M059J (cell line): ENCODE results near the gene COL1A2. TPM values are rescaled to one million over a fixed set of nuclear protein-coding genes. Genes with fewer than 3 reads are reported as not detected.
A peak's percentile ranks its signal among the peaks of the same experiment; 100 is the strongest.

ENCODE experiments used
- DNase-seq: peaks from one replicate; pipeline ENCODE4 v3.0.0-alpha.2; 2012; ENCODE audit warnings: low read depth
- total RNA-seq: library from RNA; depleted of rRNA; stranded (reverse); fragments of >200 nt; shearing (Covaris generic); gene quantifications from 2 replicates; pipeline ENCODE4 v1.2.3, GENCODE V29; 2014

The COL1A2 gene
- total RNA-seq, 1 experiment from 2014 or later: 961 TPM

DNA sequence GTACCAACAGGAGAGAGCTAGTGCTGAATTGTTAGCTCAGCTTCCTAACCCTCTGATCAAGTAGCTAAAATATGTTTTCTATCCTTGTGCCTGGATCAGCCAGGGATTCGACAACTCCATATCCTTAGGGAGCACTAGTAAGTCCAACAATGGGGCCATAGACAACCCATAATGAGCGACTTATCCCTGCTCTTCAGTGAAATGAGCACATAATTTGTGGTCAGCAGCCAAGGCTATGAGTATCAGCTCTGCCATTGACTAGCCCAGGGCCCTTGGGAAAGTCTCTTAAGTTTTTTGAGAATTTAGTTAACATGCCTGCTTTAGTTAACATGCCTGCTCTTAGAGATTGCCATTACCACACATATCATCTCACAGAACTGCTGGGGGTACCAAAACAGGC, 39.3 kb downstream of the COL1A2 start:
- peak; percentile 35 for DNase-seq

DNA sequence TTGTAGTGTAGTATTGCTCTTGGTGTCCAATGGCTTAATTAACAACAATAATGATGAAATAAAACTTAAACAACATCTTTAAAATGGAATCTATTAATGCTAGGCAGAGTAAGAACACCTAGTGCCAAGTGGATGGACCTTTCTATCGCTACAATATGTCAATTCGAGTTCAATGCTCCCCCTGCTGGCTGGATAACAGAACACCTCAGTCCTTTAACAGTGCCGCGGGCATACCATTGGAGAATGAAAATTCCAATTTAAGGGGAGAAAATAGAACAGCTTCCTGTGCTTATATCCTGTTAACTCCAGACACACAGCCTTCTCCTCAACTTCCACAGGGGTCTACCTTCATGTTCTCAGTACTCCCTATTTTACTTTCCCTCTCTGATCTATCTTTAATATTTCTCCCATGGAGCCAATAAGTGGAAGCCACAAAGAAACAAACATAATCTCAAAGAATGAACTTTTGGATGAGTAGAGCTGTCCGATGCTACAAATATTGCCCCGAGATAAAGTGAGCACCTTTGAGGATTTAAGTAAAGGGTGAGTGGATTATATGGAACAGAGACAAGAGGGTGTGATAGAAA, 41.4 kb downstream of the COL1A2 start:
- peak; percentile 82 for DNase-seq

DNA sequence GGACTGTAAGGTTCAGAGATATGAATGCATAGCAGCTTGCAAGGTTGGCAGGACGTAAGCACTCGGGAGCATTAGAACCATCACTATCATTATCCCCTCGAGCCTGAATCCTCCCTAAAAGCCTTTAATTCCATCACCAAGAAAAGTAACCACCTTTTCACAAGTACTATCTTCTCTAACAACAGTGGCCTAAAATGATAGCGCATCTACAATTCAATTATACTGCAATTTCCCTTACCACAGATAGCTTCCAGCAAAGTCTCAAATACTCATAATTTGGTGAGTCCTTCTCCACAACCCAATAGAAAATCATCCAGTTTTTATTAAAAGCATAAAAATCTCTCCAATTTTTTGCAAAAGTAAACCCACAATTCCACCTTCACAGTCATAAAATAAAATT, 42.0 kb downstream of the COL1A2 start:
- DNase-seq: no peak

DNA sequence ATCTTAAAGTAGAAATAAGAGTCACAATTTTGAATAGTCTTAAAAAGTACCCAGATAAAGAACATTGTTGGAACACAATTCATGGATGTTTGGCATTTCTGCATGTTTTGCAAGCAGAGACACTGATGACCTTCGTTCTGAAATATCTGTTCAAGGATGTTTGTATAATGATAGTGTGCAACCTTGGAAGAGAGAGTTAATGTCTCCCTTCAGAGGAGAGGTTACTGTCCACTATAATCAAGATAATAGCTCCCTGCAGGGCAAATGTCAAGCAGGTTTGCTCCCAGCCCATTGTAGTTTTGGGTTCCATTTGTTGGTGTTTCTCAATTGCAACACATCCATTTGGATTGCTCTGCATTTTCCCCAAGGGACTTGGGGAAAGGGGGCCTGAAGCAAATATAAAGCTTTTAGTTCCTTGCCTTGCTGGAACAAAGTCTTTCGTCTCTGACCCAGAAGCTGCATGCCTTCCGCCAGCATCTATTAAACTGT, 45.2 kb downstream of the COL1A2 start:
- no peak for DNase-seq

DNA sequence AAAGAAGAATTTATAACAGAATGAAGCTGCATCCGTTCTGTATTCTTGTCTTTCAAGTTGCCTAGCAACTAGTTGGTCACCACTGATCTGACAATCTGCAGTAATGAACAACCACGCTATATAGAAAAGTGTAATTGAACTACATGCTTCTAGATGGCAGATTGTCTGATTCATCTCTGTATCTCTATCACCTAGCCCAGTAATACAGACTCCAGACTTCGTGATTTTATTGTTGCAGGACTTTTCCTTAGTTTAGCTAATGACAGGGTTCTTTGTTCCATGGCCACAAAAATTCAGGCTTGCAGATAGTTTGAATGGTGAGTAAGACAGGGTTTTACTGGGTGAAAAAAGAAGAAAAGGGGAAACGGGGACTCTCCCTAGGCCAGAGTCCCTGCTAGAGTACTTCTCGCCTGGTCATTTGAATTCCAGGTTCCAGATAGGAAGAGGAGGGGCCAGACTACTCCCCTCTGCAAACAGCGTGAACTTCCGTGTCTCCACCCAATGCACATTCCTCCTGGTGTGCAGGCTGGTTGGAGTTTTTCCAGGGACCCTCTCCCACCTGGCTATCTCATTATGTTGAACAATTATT, 45.9 kb downstream of the COL1A2 start:
- peak; percentile 68 for DNase-seq

DNA sequence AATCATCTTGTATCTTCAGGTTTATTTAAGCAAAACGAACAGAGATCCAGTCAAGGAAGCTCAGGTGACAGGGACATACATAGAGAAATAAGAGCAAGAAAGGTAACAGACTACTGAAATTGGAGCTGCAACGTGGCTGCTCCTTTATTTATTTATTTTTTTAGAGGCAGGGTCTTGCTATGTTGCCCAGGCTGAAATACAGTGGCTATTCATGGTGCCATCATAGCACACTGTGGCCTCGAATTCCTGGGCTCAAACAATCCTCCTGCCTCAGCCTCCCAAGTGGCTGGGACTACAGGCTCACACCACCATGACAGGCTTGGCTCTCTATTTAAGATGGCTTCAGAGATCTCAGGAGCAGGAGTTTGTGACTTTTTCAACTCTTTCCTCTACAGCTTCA, 46.4 kb downstream of the COL1A2 start:
- DNase-seq: no peak

DNA sequence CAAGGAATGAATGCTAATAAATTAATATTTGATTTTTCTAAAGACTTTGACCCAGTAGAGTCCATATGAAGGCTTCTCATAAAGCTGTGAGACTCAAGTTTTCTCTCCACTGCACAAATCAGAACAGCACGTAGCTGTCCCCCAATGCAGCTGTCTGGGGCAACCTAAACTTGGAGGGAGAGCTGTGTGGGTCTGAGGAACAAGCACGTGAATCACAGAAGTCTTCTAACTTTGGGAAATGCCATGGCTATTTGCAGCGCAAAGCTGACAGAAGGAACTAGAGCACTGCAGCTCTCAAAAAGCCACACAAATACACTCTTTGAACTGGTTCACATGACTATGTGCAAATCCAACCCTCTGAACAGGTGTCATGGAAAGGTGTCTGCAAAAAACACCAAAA, 47.9 kb downstream of the COL1A2 start:
- no peak for DNase-seq

DNA sequence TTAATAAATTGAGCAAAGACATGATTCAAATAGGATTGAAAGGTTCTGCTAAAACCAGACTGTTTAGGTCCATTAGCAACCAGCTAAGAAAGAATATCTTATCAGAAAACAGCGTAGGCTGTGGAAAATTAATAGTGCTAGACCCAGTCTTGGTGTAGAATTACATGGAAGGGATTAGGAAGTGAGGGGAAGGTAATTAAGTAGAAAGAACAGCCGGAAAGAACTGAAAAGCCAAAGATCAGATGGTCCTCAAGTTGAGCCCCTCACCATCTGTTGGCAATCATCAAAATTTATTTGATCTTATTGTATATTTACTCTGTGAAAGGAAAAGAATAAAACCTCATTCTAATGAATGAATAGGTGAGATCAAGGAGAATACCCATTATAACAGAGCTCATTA, 50.1 kb downstream of the COL1A2 start:
- no peak for DNase-seq

DNA sequence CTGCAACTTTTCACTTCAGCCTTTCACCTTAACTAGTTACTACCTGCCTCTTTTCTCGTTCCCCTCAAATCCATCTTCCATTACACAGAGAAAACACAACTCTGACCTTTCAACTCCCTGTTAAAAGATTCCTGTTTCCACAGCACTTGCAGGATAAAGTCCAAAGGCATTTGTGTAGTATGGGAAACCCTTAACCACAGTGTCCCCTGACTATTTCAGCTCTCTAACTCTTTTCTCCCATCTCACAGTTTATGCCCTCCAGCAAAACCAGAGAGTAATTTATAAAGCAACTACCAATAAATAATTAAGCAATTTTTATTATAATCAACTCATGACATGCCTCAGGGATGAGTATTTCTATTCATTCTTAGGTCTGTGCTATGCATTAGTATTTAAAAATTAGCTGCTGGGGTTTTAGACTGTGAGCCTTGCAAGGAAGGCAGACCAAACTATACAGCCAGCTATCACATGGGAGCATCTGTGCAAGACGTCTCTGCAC, 51.0 kb downstream of the COL1A2 start:
- peak; percentile 53 for DNase-seq

DNA sequence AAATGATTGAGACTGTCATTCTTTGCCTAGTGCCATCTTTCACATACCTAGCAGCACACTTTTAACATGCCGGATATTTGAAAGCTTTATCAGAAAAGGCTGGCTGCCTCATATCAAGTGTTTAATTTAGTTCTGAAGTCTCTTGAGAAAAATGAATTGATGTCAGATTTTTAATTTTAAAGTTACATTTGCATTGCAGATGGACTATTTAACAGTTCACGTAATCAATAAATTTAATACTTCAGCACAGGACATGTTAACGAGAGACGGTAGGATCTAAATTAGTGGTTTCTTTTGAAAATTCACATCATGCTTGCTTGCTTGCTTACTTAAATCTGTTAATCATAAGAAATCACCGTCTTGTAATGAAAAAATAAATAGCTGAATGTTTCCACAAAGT, 51.6 kb downstream of the COL1A2 start:
- DNase-seq: no peak

DNA sequence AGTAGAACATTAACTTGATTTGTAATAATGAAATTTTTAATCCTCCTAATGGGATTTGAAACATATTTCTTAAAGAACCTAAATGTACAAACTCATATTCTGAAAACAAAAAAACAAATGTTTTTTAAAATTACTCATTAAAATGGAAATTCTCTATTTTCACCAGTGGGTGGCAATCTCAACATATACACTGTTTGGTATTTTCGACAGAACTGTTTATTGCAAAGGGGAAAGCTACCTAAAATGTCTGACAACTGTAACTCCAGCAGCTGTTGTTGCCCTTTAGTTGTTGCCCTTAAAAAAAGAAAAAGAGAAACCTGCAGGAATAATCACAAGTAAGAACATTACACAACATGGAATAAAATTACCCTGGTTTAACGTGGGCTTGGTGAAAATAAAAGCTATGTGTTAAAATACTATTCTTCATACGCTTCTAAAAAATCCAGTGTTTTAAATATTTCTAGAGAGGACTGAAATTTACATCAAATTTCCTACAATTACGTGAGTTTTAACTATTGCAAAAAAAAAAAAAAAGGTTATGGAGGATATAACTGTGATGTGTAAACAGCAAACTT, 54.5 kb downstream of the COL1A2 start:
- peak; percentile 46 for DNase-seq

DNA sequence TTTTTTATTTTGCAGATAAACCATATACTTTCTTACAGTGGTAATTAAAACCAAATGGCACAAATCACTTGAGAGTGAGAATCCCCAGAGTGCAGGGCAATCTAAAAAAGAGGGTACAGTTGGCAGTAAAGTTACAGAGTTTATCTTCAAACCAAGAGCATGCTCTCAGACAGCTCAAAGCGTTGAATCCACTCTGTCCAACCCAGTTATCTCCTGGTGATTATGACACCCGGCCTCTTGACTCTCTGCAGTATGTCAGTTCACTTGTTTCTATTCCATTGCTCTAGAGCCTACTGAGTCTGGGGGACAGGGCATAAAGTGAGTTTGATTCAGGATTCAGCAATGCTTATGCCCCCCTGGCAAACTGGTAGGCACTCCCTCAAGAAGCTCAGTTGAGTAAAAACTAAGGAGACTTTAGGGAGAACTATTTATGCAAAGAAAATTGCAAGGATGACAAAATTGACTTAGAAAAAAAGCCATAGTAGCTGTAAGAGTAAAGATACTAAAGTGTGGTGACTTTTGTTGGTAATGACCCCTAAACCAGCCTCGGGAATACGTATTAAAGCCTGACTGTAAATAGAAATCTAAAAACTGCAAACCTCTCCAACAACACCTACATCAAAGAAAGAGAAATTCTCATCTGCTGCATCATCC, 55.5 kb downstream of the COL1A2 start:
- no peak for DNase-seq

DNA sequence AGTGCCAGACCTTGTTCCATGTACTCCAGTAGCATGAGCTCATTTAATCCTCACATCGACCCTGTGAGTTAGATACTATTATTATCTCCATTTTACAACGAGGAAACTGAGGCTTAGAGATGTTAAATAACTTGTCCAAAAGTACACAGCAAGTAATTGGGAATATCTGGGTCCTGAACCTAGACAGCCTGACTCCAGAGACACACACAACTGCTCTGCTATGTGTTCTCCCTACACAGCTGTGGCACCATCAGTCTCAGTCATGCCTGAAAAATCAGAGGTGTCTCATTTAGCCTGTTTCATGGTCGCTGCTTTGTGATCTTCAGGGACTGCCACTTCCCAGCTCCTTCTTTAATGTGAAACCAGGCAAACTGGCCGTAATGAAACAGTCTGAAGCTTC, 56.5 kb downstream of the COL1A2 start:
- no peak for DNase-seq

DNA sequence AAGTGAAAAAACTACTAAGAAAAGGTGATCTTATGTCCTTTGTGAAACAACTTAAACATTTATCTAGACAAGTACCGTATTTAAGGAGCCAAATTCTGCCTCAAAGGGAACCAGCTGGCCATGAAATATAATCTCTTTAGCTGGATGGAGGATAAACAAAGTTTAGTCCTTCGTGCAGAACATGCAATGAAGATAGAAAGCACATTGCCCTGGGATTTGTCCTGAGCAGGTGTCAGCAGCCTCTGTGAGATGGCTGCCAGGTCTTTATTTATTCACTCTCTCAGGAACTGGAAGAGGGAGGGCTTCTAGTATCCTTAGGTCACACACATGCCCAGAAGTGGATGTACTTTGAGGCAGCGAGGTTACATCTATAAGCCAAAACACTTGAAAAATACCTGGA, 57.5 kb downstream of the COL1A2 start:
- no peak for DNase-seq

DNA sequence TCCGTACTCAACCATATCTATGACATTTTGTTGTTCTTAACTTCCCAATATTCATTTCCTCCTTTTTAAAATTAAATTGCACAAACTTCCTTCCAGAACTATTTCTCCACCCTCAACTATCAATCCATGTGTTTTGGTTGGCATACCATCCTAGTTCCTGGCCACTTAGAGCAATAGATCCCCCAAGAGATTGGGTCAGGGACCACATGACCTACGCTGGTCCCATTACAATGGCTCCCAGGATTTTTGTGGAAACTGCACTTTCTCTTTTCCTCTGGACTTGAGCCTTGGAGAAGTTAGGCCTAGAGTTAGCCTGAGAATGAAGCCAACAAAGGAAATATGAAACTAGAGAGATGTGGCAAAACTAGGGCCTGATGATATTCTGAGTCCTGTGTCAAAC, 59.2 kb downstream of the COL1A2 start:
- no peak for DNase-seq

DNA sequence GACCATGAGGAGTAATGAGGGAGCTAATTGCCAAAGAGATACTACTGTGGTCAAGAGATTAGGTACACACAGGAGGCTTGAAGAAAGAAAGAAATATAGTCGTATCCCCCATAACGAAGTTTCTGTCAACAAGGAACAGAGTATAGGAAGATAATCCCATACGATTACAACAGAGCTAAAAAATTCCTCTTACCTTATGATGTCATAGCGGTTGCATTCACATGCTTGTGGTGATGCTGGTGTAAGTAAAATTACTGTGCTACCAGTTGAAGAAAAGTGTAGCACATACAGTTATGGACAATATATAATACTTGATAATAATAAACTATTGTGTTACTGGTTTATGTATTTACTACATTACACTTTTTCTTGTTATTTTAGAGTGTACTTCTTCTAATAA, 63.3 kb downstream of the COL1A2 start:
- no peak for DNase-seq

DNA sequence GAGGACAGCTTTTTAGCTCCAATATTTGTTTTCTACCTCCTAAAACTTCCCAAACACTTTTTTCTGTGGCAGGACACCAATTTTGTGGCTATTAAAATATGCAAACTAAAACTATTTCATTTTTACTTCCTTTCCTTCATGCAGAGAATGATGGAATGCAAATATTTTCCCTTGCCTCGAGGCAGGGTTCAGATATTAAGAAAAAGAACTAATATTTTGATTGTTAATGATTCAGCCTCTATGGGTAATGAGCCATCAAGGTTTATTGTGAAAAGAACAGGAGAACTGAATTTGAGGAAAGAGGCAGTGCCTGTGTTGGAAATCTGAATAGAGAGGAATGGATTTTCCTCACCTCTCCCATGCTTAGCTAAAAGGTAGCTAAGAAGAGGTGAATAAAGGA, 71.8 kb downstream of the COL1A2 start:
- DNase-seq: no peak

DNA sequence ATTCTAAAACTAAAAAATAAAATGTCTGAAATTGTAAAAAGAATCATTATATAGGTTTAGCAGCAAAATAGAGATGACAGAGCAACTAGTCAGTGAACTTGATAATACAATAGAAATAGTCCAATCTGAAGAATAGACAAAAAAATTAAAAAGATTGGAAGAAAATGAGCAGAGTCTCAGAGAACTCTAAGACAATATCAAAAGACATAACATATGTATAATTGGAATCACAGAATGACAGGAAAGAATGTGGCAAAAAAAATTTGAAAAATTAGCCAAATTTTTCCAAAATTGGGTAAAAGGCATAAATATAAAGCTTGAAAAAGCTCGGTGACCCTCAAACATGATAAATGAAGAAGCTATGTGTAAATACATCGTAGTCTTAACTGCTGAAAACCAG, 76.9 kb downstream of the COL1A2 start:
- DNase-seq: no peak

DNA sequence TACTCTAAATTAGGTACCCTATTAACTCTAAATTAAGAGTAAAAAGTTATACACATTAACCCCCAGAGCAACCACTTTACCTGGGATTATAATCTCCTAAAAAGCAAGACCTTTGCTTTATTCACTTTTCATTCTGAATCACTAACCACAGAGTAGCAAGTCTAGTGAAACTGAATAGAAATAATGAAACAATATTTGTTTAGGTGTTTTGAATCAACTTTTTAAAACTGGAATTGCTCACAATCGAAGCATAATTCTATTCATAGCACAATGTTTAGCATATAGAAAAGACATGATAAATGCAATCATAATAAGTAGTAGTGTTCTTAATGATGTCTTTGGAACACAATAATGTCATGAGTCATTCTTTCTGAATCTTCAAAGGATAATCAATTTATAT, 77.9 kb downstream of the COL1A2 start:
- DNase-seq: no peak

DNA sequence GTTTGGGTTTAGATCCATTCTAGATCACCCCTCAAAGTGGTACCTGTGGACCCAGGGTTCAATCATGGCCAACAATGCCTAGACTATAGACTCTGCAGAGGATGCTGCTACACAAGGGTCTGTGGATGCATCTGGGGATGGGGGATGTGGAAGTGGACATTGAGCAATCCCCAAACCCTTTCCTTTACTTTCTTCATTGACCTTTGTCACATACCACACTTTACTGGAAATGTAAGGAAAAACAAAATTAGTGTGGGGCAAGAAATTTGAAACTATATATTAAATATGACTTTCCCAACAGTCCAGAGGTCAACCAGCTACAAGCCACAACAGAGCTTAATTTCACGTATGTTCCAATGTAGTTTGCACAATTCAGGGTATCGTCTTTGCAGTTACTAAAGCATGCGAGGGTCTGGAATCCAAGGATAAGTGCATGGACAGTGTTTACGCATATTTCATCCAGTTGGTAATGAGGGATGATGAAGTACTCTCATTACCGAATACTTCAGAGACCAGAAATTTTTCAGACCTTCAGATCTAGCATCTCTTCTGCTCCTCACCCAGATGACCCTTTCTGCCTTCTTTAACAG, 81.7 kb downstream of the COL1A2 start:
- no peak for DNase-seq

DNA sequence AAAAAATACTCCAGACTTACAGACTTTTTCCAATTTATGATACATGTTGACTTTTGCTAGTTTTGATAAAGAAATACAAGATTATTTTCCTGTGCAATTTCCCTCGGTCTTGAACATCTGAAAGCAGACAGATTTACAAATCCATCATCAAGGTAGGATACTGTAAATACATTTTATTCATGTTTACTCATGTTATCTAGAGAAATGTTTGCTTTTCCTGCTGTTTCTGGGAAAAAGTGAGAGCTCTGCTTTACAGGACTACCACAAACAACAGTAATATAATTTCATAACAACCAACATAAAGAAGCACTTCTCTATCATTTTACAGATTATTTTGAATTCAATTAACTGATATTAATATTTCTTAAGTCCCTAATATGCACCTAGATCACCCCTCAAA, 83.2 kb downstream of the COL1A2 start:
- DNase-seq: no peak

DNA sequence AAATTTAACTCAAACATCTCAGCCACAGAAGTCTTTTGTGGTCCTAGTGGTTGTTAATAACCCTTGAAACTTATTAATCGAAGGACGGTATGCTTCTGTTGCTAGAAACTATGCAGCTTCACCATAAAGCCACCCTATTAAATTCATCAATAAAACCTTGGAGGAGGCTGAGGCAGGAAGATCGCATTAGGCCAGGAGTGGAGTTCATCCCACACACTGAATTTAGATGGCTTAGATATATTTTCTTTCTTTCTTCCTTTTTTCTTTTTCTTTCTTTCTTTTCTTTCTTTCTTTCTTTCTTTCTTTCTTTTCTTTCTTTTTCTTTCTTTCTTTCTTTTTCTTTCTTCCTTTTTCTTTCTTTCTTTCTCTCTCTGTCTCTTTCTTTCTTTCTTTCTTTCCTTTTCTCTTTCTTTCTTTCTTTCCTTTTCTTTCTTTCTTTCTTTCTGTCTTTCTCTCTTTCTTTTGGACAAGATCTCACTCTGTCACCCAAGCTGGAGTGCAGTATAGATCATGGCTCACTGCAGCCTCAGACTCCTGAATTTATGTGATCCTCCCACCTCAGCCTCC, 84.0 kb downstream of the COL1A2 start:
- no peak for DNase-seq
